Measurements from ENCODE around the gene TGIF1. TPM values are rescaled to one million over a fixed set of nuclear protein-coding genes. Genes with fewer than 3 reads are reported as not detected.

Gene TGIF1
- total and polyA plus RNA-seq, 2 donors (not counting 1 experiment from before 2014, with no cell fraction given) = 30.4 to 140 TPM

- Histone ChIP-seq H3K4me2 (replicated peaks; ENCODE audit: low read depth, low read length, poor library complexity, severe bottlenecking) (peak overlapping the region; percentile 98), H3K9me3 (ENCODE audit: control extremely low read depth in 1 of 3, control insufficient read depth in 2 of 3, insufficient read depth in 1 of 3, low read length in 2 of 3) (peaks cover 0 to 5% (median 0%) of the 10 kb centered on the region in 3 donors), H3K36me3 (replicated peaks in 1 of 2; ENCODE audit: control extremely low read depth in 1 of 2, control insufficient read depth in 1 of 2, extremely low read depth in 1 of 2, insufficient read depth in 2 of 2, low read length in 1 of 2) (peaks cover 3 to 17% of the 10 kb centered on the region in 2 experiments), H3K27me3 (replicated peaks in 1 of 4; ENCODE audit: control extremely low read depth in 1 of 4, control insufficient read depth in 3 of 4, insufficient read depth in 4 of 4, low read length in 3 of 4) (no peaks in the 10 kb centered on the region), H2AFZ (ENCODE audit: insufficient read depth, low read depth, low read length, poor library complexity, severe bottlenecking) (peak overlapping the region; percentile 79), H3K4me3 (ENCODE audit: control extremely low read depth in 1 of 5, extremely low read depth in 1 of 5, insufficient read depth in 1 of 5, low read depth in 2 of 5, low read length in 4 of 5) (peak overlapping the region in 4 of 5 experiments; percentile 85 to 92 (median 90)), H4K20me1 (ENCODE audit: control insufficient read depth, insufficient read depth, low read length, poor library complexity, severe bottlenecking) (no peaks in the 10 kb centered on the region), H3K9ac (ENCODE audit: low read length) (peak overlapping the region; percentile 99), H3K79me2 (ENCODE audit: control insufficient read depth, insufficient read depth, low read length) (peaks cover 30% of the 10 kb centered on the region), H3K27ac (ENCODE audit: low read length in 2 of 2) (peak overlapping the region; percentile 82 to 99), H3K4me1 (ENCODE audit: control insufficient read depth in 2 of 2, insufficient read depth in 2 of 2, low read length in 2 of 2) (peaks cover 8 to 36% of the 10 kb centered on the region in 2 donors)
- Mint-ChIP-seq H3K4me1 (peaks cover 33% of the 10 kb centered on the region), H3K9me3 (ENCODE audit: insufficient read depth) (no peaks in the 10 kb centered on the region), H3K27ac (peak overlapping the region; percentile 96), H3K27me3 (no peaks in the 10 kb centered on the region), H3K4me3 (peak overlapping the region; percentile 99)
- intact Hi-C loops (cut with micrococcal nuclease) = loop anchor here (5.0 kb wide), 4 partner anchors 39 to 436 kb away; partner anchors contain the start of gene MYL12B
- WGBS (ENCODE audit: insufficient coverage) = 89% methylated on average over 11 of the region's 17 CpGs
- ChIA-PET POLR2A (interaction anchor here (0.6 to 3.5 kb wide), 7 partner anchors 14 to 212 kb away, joined by 3 to 40 read pairs (median 4); no protein-coding TSS in a partner anchor), CTCF (interaction anchor here (0.6 to 5.4 kb wide), 21 partner anchors 9 to 213 kb away, joined by 3 to 92 read pairs (median 13); no protein-coding TSS in a partner anchor)
- ATAC-seq (ENCODE audit: low read depth) = no peak
- peak; percentile 24 for DNase-seq
- TF ChIP-seq, protein P1, sequence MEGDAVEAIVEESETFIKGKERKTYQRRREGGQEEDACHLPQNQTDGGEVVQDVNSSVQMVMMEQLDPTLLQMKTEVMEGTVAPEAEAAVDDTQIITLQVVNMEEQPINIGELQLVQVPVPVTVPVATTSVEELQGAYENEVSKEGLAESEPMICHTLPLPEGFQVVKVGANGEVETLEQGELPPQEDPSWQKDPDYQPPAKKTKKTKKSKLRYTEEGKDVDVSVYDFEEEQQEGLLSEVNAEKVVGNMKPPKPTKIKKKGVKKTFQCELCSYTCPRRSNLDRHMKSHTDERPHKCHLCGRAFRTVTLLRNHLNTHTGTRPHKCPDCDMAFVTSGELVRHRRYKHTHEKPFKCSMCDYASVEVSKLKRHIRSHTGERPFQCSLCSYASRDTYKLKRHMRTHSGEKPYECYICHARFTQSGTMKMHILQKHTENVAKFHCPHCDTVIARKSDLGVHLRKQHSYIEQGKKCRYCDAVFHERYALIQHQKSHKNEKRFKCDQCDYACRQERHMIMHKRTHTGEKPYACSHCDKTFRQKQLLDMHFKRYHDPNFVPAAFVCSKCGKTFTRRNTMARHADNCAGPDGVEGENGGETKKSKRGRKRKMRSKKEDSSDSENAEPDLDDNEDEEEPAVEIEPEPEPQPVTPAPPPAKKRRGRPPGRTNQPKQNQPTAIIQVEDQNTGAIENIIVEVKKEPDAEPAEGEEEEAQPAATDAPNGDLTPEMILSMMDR (IDR thresholded peaks at IDR 0.05) = no peak
- no peak for TF ChIP-seq EZH2 (IDR thresholded peaks at IDR 0.05; ENCODE audit: borderline replicate concordance, insufficient read depth, low read depth, low read length, poor library complexity, severe bottlenecking)
Measured at GRCh38 chr18:3452750-3453539, 3.0 kb downstream of the TGIF1 start.
